ENCODE data around the gene BABAM2.
"Not testable (repeated sequence)": the region's sequence is repeated elsewhere in the genome, so short reads cannot be mapped to it uniquely, and the experiment has no call there.

BABAM2 gene

DNA sequence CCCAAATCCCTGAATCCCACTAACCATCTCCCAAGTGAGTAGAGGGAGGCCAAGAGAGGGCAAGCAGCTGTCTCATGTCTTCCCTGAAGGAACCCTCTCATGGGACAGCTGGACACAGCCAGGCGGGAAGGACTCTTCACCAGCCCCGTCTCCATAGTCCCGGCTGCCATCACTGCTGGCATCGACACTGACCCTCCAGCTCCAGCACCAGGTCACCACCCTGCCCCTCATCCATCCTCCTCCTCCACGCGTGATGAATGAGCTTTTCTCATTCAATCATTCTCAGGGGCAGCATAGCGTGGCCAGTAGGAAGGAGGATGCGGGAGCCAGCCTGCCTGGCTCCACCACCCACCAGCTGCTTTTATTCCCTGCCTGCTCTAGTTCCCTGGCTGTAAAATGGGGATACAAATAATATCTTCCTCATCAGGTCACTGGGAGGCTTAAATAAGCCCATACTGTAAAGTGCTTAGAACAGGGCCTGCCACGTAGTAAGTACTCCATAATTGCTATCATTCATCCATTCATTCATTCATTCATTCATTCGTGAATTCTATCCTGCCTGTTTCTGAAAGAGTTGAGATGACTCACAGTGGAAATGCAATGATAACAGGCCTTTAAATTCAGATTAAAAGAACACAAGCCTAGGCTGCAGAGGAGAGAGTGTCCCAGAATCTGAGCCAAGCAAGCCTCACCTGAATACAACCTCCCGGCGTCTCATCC is 471.6 kb downstream of the BABAM2 start:
- no peak for DNase-seq (ENCODE audit: low spot score)

DNA sequence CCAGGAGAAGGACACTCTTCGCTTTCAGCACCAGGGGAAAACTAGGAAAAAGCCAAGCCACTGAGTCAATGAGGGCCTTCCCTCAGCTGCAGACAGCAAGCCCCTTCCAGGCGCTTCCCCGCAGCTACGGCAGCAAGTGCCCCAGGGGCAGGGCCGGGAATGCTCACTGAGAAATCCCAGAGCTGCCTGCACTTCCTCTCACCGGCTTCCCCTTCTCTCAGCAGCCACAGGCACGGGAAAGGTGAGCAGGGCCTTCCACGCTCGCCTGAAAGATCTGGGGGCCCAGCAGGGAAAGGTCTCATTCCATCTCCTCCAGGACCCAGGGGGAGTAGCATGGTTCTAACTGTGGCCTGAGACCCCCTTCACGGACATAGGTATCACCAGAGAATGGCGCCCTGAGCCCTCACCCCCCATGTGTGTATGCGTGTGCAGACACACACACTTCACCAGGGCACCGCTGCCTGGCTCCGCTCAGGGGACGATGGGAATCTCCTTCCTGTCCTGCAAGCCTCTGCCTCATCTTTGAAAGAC is 472.5 kb downstream of the BABAM2 start:
- no peak for DNase-seq (ENCODE audit: low spot score)

GRCh38 chr2:28363686-28364280 is 473.3 kb downstream of the BABAM2 start:
- DNase-seq (ENCODE audit: low spot score), result no peak

DNA sequence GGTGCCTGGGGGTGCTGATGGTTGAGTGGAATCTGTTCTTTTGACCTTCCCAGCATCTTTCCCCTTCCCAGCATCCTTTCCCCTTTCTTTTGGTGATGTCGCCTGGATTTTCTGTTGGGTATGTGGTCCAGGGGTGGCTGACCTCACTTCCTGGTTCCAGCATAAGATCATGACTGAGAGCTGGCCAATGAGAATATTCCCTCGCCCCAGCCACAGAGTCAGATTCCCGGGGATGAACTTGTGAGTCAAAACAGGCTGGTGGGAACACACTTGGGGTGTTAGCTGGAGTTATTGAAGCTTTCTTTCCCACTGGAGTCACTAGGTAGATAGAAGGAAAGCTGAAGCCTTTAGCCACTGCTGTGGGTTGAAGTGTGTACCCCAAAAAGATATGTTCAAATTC is 474.1 kb downstream of the BABAM2 start:
- DNase-seq (ENCODE audit: low spot score), result no peak

GRCh38 chr2:28365158-28365557 is 474.6 kb downstream of the BABAM2 start:
- no peak for DNase-seq (ENCODE audit: low spot score)

- DNase-seq (ENCODE audit: low spot score), result no peak
Observed at GRCh38 chr2:28366149-28366495, 475.6 kb downstream of the BABAM2 start.

- DNase-seq (ENCODE audit: low spot score), result no peak
Observed at GRCh38 chr2:28366496-28367282, 476.2 kb downstream of the BABAM2 start.

- no peak for DNase-seq (ENCODE audit: low spot score)
Observed at GRCh38 chr2:28367667-28368356, 477.3 kb downstream of the BABAM2 start.

DNA sequence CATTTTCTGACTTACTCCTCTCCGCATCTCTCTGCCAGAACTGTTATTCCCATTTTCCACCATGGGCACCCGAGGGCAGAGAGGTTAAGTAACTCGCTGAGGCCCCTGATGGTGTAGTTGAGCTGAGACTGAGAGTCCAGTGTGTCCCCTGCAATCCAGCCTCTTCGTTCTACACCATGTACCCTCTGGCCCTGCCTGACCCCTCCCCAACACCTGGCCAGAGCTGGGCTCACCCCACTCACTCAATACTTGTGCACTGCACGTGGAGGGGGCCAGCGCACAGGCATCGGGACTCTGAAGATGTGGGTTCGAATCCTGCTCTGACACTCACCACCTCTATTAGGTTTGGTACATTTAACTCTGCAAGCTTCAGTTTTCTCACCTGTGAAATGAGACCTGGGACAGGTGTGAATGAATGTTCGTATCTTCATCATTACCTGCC is 477.8 kb downstream of the BABAM2 start:
- no peak for DNase-seq (ENCODE audit: low spot score)

GRCh38 chr2:28369358-28369757 is 478.8 kb downstream of the BABAM2 start:
- no peak for DNase-seq (ENCODE audit: low spot score)

DNA sequence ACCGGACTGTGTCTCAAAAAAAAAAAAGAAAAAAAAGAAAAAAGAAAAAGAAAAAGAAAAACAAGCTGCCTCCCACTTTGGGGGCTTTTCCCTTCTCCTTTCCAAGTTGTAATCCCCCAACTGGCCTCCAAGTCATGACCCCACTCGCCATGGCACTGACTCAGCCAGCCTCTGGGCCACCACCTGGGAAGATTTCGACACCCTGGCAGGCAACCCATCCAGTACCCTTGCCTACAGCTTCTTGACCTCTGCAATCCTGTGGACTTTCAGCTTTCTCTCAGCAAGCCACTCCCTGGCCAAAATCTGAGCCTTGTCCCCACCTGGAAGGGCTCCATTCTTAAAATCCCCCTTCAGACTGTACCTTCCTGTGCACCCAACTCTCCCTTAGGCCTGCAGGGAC is 479.8 kb downstream of the BABAM2 start:
- DNase-seq (ENCODE audit: low spot score), result no peak

DNA sequence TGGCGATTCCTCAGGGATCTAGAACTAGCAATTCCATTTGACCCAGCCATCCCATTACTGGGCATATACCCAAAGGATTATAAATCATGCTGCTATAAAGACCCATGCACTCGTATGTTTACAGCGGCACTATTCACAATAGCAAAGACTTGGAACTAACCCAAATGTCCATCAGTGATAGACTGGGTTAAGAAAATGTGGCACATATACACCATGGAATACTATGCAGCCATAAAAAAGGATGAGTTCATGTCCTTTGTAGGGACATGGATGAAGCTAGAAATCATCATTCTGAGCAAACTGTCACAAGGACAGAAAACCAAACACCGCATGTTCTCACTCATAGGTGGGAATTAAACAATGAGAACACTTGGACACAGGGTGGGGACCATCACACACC is 481.2 kb downstream of the BABAM2 start:
- not testable (repeated sequence) for DNase-seq (ENCODE audit: low spot score)

DNA sequence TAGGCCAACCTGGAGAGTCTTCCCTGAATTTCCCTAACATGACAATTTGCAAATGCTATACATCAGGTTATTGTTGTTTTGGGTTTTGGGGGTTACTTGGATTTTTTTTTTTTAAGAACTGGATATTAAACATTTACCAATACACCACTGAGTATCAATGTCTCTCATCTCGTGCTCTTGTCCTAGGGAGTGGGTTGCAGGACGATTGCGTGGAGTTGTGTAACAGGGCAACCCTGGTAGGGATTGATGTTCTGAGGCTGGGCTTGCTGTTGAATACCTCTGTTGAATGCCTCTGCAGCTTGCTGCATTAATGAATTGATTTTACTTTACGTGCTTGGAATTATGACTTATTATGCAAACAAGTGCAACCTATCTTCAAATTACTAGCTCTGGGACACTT is 483.3 kb downstream of the BABAM2 start:
- no peak for DNase-seq (ENCODE audit: low spot score)

GRCh38 chr2:28374331-28374730 is 483.8 kb downstream of the BABAM2 start:
- DNase-seq (ENCODE audit: low spot score), result no peak

- DNase-seq (ENCODE audit: low spot score), result no peak
Observed at GRCh38 chr2:28375236-28375635, 484.7 kb downstream of the BABAM2 start.

GRCh38 chr2:28375742-28376631 is 485.5 kb downstream of the BABAM2 start:
- no peak for DNase-seq (ENCODE audit: low spot score)

DNA sequence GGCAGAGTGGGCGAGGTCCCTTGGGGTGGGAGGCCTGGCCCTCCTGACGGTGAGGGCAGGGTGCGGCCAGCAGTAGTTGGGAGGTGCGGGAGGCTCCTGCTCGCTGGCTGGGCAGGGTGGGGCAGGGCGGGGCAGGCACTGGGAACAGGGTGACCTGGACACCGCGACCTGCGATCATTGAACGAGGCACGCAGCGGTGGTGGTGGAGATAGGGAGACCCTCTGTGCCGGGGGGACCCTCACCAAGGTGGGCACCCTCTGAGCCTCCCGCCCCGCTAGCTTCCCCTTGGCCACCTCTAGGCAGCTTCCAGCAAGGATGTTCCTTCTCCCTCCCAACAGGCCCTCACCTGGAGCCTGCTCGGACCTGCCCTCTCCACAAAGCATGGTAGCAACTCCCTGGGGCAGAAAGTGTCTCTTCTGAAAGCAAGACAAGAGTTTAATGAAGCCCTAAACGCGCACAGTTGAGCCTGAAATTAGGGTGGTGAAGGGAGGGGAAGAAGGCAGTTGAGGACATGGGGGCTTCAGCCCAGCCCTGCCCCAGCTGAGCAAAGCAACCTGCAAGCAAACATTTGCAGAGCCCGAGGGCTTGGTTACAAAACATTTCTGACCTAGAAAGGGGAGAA is 486.8 kb downstream of the BABAM2 start:
- DNase-seq (ENCODE audit: low spot score), result no peak

GRCh38 chr2:28377984-28378678 is 487.6 kb downstream of the BABAM2 start:
- DNase-seq (ENCODE audit: low spot score), result no peak

- DNase-seq (ENCODE audit: low spot score), result no peak
Observed at GRCh38 chr2:28378679-28379584, 488.4 kb downstream of the BABAM2 start.
